HG03066 (cell line): ENCODE results near the gene GALNT13.

Experiments
- ATAC-seq: cut with Tn5 transposase; IDR thresholded peaks from one replicate; pipeline ENCODE4 v1.9.1; 2021; ENCODE audit warnings: low read depth; ENCODE audit not compliant: unreplicated experiment

GALNT13 gene

GRCh38 chr2:154280543-154280942 is 408.8 kb downstream of the GALNT13 start:
- no peak for ATAC-seq

- no peak for ATAC-seq
Measured at GRCh38 chr2:154289870-154290269, 418.1 kb downstream of the GALNT13 start.

GRCh38 chr2:154291511-154291910 is 419.8 kb downstream of the GALNT13 start:
- ATAC-seq: no peak

GRCh38 chr2:154291927-154292326 is 420.2 kb downstream of the GALNT13 start:
- ATAC-seq: no peak

GRCh38 chr2:154293864-154294263 is 422.1 kb downstream of the GALNT13 start:
- ATAC-seq: no peak

- ATAC-seq: no peak
Measured at GRCh38 chr2:154306266-154306970, 434.7 kb downstream of the GALNT13 start.

GRCh38 chr2:154307007-154307406 is 435.3 kb downstream of the GALNT13 start:
- no peak for ATAC-seq

- no peak for ATAC-seq
Measured at GRCh38 chr2:154324601-154325000, 452.9 kb downstream of the GALNT13 start.

- no peak for ATAC-seq
Measured at GRCh38 chr2:154329510-154329909, 457.8 kb downstream of the GALNT13 start.

GRCh38 chr2:154331784-154332183 is 460.1 kb downstream of the GALNT13 start:
- no peak for ATAC-seq

GRCh38 chr2:154336201-154336600 is 464.5 kb downstream of the GALNT13 start:
- ATAC-seq: no peak

GRCh38 chr2:154338352-154338967 is 466.7 kb downstream of the GALNT13 start:
- no peak for ATAC-seq

GRCh38 chr2:154343282-154343681 is 471.6 kb downstream of the GALNT13 start:
- ATAC-seq: no peak

GRCh38 chr2:154350911-154351310 is 479.2 kb downstream of the GALNT13 start:
- ATAC-seq: no peak

GRCh38 chr2:154361276-154361675 is 489.6 kb downstream of the GALNT13 start:
- no peak for ATAC-seq

- ATAC-seq: no peak
Measured at GRCh38 chr2:154368153-154368552, 496.4 kb downstream of the GALNT13 start.

GRCh38 chr2:154370873-154371272 is 499.2 kb downstream of the GALNT13 start:
- ATAC-seq: no peak

GRCh38 chr2:154374416-154374815 is 502.7 kb downstream of the GALNT13 start:
- no peak for ATAC-seq

GRCh38 chr2:154375579-154375931 is 503.8 kb downstream of the GALNT13 start:
- no peak for ATAC-seq

- no peak for ATAC-seq
Measured at GRCh38 chr2:154381931-154382794, 510.4 kb downstream of the GALNT13 start.

- ATAC-seq: no peak
Measured at GRCh38 chr2:154386186-154386585, 514.5 kb downstream of the GALNT13 start.
